Spleen (tissue), 7 donors: ENCODE results near the gene LRRTM4.

Source experiments
- CTCF ChIP-seq, 11 experiments: fragments of 200-600 bp in 7 of 11; fragments of 450-650 bp in 4 of 11; sonication (generic) in 4 of 11; IDR thresholded peaks in 8 of 11; conservative IDR thresholded peaks in 3 of 11; 1 replicate in 7 of 11; 2 replicates in 4 of 11; pipeline versions ENCODE4 v1.4.0 to v1.8.0; 2016 to 2021; ENCODE audit warnings: antibody characterized with exemption in 11 of 11, inconsistent platforms in 4 of 11, mild to moderate bottlenecking in 1 of 11
- POLR2A ChIP-seq, 3 donors: fragments of 450-650 bp; IDR thresholded peaks; one replicate each; pipeline ENCODE4 v1.5.1; 2017; ENCODE audit warnings: antibody characterized with exemption in 3 of 3, mild to moderate bottlenecking in 1 of 3
- POLR2AphosphoS5 ChIP-seq, 3 donors: sonication (generic); formaldehyde crosslinking; IDR thresholded peaks; one replicate each; pipeline ENCODE4 v1.5.1; 2017; ENCODE audit warnings: antibody characterized with exemption in 3 of 3
- donor health status: DM: no; HTN: no; CAD: no; lungs with moderate emphysema.
- donor health status: DM: no; HTN: no; CAD: no.
- donor health status: DM: no; HTN: no; CAD: no.

GRCh38 chr2:77566131-77566530, 44.0 kb upstream of the LRRTM4 start:
- no peak for TF ChIP-seq CTCF (IDR thresholded peaks at IDR 0.05 in 8 of 11, conservative IDR thresholded peaks at IDR 0.05 in 3 of 11)
- TF ChIP-seq POLR2A (IDR thresholded peaks at IDR 0.05), result no peak
- TF ChIP-seq POLR2AphosphoS5 (IDR thresholded peaks at IDR 0.05), result no peak
